Mononuclear cell (primary cell): ENCODE data around the gene GSTA5. TPM values are rescaled to one million over a fixed set of nuclear protein-coding genes. Genes with fewer than 3 reads are reported as not detected.
"Not testable (repeated sequence)": the region's sequence is repeated elsewhere in the genome, so short reads cannot be mapped to it uniquely, and the experiment has no call there.

ENCODE experiments used
- H3K27me3 ChIP-seq: 2 replicates; pipeline ENCODE4 v1.6.0; 2011; ENCODE audit warnings: low read length, control low read depth; ENCODE audit not compliant: insufficient read depth
- H3K4me1 ChIP-seq: 2 replicates; pipeline ENCODE4 v1.5.1; 2011; ENCODE audit warnings: mild to moderate bottlenecking, low read length, control low read depth; ENCODE audit not compliant: insufficient read depth
- H3K4me3 ChIP-seq: 2 replicates; pipeline ENCODE4 v1.5.1; 2011; ENCODE audit warnings: mild to moderate bottlenecking, low read length, moderate library complexity
- H3K9me3 ChIP-seq: 2 replicates; pipeline ENCODE4 v1.5.1; 2011; ENCODE audit warnings: low read depth, mild to moderate bottlenecking, control low read depth, low read length
- total RNA-seq: library from RNA; depleted of rRNA; stranded (reverse); fragments of >200 nt; gene quantifications from one replicate; pipeline ENCODE4 v1.2.3, GENCODE V29; 2012

GSTA5 gene
- total RNA-seq, 1 donor: not detected

DNA sequence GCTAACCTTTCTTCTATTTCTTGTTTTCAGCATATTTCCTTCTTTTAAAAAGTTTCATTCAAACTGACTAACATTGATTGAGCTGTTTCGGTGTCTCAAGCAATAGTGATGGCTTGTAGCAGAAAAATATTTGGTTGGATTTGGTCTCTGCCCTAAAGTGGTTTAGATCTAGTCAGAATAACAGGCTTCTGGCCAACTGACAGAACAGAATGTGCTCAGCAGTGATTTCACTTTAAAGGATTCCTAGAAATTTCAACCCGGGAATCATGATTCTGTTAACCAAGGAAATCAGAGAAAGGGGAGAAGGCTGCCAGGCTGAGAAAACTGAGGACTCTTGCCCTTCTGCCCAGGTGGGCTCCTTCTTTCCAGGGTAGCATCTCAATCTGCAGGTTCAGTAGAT, 20.4 kb downstream of the GSTA5 start:
- no peaks in the 10 kb centered on the region for H3K9me3 ChIP-seq
- H3K4me3 ChIP-seq: no peak overlapping the region
- no peaks in the 10 kb centered on the region for H3K4me1 ChIP-seq
- no peaks in the 10 kb centered on the region for H3K27me3 ChIP-seq

DNA sequence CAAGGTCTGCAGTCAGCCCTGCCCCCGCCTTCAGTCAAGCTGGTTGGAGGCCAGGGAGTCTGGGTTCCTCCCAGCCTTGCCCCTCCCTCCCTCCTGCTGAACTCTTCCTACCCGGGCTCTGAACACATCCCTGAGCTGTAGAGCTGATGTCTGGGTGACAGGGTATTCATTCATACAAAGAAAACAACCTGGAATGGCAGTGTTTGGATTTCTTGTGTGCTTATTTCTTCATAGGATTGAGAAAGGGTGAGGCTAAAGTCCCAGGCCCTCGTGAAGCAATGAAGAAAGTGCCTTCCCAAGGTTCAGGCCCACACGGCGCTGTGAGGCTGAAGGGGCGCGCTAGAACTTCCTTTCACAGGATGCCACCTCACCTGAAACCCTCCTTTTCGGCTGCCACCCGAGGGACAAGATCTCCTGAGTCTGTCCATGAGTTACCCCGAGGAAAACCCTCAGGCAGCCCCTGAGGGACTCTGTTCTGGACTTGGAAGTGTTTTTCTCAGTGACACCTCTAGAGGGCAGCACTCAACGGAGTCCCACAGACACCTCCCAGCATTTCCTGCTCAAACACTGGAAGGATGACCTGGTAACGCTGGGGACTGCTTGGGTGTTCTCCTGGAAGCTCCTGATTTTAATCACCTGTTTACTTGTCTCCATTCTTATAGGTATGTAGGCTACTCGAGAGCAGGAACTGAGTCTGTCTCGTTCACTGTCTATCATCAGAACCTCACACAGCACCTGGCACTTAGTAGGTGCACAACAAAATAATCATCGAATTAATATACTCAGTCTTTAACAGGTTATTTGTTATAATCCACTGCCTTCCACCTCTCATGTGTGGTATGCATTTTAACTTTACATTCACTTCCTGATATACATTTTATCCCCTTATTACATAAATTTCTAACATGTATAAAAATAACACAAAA, 25.2 kb downstream of the GSTA5 start:
- no peak overlapping the region for H3K4me3 ChIP-seq
- no peaks in the 10 kb centered on the region for H3K27me3 ChIP-seq
- H3K4me1 ChIP-seq: no peaks in the 10 kb centered on the region
- H3K9me3 ChIP-seq: no peaks in the 10 kb centered on the region

DNA sequence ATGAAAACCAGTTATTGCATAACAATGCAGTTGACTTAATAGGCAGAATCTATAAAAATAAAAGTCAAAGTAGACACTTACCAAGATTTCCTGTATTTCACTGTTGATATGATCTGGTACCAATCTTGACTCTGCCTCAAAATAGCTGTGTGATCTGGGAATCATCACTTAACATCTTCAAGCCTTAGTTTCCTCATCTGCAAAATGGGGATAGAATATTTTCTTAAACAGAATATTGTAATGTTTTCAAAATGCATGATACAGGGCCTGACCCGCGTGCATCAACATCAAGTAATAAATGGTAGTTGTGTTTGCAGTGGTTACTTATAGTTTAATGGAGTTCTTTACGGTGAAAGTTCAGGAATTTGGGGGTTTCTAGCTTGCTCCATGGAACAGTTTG, 26.1 kb downstream of the GSTA5 start:
- not testable (repeated sequence) for H3K4me3 ChIP-seq, H3K9me3 ChIP-seq, H3K27me3 ChIP-seq, H3K4me1 ChIP-seq

DNA sequence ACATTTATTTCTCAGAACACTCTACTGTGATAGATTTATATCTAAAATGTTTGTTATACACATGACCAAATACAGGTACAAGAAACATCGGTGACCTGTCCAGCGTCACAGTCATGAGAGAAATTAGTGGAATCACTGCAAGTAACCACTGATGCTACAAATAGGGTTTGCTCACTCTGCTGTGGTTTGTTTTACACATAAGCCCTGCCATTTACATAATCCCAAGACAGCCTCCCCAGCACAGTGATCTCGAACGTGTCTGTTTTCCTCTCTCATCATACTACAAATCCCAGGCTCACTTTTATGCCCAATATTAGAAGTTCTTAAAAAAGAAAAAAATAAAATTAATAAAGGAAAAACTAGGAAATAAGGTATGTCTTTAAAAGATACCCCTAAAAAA, 30.8 kb downstream of the GSTA5 start:
- not testable (repeated sequence) for H3K27me3 ChIP-seq, H3K4me3 ChIP-seq, H3K4me1 ChIP-seq, H3K9me3 ChIP-seq

DNA sequence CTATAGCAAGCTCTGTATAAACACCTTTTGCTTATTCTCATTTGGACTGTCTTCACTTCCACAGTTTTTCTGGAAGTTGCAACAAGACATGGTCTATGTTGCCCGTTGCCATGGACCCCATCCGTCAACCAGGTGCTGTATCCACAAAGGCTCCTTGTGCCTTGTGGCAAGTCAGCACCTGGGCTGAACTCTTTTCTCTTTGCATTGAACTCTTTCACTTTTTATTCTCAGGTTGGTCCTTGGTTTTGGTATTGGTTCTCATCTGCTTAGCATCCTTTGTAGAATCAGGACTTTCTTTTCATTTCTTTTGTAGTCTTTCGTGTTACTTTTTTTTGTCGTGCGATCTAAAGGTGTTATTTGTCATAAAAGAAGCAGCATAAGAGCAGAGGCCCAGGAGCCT, 32.0 kb downstream of the GSTA5 start:
- no peaks in the 10 kb centered on the region for H3K27me3 ChIP-seq
- no peak overlapping the region for H3K4me3 ChIP-seq
- no peaks in the 10 kb centered on the region for H3K4me1 ChIP-seq
- H3K9me3 ChIP-seq: no peaks in the 10 kb centered on the region

DNA sequence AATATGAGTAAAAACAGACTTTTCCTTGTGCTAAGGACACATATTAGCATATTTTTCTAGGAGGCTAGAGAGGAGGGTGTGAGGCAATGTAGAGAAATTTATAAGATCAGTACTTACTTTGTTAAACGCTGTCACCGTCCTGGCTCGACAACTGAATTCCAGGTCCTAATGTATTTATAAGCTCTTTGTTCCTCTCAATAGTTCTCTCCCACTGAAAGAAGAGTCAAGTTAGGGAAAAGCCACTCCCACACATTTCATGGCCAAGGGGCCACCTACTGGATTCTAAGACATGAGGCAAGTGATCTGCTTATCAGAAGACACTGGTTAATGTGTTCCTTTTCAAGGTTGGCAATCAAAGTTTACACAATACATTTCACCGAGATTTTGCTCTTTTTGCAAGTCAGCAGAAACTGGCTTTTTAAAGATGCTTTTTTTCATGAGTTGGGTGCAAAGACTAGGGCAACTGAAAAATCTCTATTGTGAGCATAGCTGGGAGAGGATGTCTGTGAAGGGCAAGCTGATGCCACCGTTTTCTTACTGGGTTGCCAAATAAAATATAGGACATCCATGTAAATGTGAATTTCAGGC, 36.9 kb downstream of the GSTA5 start, which contains the start of gene GSTA1:
GSTA1 (minus strand) TSS at position 149 of the 588 bp plus-strand sequence. CDS start 4,549 bp downstream, outside the sequence.
- not testable (repeated sequence) for H3K9me3 ChIP-seq, H3K27me3 ChIP-seq, H3K4me3 ChIP-seq, H3K4me1 ChIP-seq

DNA sequence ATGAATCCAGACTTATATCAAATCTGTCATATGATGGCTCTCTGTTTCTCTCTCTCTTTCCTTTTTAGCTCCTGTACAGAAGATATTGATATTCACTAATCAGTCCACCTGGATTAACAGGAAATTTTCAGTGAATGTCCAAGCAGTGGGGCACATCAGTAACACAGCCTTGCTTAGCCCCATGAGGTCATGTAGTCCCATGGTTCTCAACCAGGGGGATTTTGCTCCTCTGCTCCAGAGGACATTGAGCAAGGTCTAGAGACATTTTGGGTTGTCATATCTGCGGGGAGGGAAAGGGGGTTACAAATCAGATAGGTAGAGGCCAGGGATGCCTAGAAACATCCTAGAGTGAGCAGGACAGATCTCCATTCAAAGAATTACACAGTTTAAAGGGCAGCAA, 37.8 kb downstream of the GSTA5 start:
- Histone ChIP-seq H3K9me3 (no peaks in the 10 kb centered on the region), H3K4me3 (no peak overlapping the region), H3K4me1 (no peaks in the 10 kb centered on the region), H3K27me3 (peaks cover 5% of the 10 kb centered on the region)

DNA sequence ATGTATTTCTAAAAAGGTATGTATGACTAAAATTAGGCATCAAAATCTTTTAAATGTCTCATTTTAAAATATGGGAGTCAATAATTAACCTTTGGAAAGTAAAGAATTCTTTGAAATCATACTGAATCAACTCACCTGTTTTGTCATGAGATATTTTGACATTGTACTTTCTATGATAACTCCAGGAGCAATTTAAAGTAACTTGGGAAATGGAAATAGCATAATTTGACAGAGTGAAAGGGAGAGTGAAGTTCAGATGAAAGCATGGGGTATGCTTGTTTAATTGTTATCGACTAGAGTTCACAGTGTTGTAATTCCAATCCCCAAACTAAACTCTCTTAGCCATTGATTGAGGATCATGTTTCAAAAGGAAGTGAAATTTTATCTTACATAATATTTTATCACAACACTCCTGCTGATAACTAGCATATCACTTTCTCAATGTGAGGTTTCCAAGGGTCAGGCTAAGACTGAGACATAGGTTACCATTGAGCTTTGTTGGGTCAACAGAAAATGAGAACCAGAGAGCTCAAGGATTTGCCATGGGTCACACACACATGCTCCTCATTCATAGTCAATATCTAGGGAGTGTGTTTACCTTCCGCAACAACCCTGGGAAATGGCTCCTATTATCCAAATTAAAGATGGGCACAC, 39.3 kb downstream of the GSTA5 start:
- no peak overlapping the region for H3K4me3 ChIP-seq
- H3K9me3 ChIP-seq: no peaks in the 10 kb centered on the region
- H3K4me1 ChIP-seq: no peaks in the 10 kb centered on the region
- H3K27me3 ChIP-seq: peaks cover 5% of the 10 kb centered on the region

DNA sequence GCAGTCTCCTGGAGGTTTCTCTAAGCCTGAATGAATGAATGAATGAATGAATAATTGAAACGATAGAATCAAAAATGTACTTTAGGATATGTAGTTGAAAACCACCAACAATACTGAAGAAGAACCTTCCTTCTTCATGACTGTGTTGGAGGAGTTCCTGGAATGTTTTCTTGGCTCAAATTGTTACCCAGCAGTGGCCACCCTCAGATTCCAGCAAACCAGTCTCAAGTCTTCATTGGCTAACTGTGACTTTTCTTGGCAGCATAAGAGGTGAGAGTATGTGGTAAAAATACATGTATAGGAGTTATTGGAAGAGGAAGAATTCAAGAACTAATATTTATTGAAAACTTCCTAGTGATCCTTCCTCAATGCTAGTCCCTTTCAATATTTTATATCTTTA, 41.3 kb downstream of the GSTA5 start:
- H3K4me3 ChIP-seq, H3K4me1 ChIP-seq, H3K27me3 ChIP-seq, H3K9me3 ChIP-seq: not testable (repeated sequence)

DNA sequence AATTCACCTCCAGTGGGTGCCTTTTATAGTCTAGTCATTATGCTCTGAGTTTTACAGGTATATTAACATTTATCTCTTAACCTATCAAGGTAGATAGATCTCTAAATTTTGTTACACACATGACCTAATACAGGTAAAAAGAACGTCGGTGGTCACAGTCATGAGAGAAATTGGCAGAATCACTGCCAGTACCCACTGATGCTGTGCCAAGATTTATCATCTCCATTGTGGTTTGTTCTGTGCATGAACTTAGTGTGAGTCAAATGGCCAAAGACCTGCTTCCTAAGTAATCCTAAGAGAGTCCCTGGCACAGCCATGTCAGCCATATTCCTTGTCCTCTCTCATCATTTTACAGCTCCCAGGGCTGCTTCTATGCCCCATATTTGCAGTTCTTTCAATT, 46.2 kb downstream of the GSTA5 start:
- H3K4me1 ChIP-seq, H3K4me3 ChIP-seq, H3K27me3 ChIP-seq, H3K9me3 ChIP-seq: not testable (repeated sequence)

DNA sequence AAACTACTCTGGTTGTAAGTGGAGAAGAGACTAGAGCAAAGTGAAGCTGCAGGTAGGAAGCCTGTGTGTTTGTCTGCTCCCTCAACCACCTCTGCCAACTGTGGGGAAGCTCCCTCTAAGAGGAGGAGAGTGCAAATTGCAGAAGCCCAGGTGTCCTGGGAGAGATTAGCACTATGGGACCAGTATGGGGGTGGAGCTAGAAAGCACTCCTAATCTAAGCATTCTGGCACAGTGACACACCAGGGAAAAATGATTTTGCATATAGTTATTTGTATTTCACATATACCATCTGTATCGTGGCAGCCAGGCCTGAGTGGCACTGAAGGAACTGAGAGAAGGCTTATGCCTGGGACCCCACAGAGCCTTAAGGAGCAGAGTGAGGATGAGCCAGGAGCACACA, 49.8 kb downstream of the GSTA5 start:
- Histone ChIP-seq H3K4me3 (no peak overlapping the region), H3K9me3 (no peaks in the 10 kb centered on the region), H3K27me3 (no peaks in the 10 kb centered on the region), H3K4me1 (no peaks in the 10 kb centered on the region)

DNA sequence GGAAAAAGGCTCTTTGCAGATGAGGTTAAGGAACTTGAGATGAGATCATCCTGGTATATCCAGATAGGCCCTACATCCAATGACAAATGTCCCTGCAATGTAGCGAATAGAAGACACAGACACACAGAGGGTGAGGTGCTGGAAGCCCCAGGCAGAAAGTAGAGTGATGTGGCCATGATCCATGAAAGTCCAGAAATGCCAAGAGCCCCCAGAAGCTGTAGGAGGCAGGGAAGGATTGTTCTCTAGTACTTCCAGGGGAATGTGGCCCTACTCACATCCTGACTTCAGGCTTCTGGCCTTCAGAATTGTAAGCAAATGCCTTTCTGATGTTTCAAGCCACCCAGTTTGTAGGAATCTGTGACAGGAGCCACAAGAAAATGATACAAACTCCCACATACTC, 51.0 kb downstream of the GSTA5 start:
- H3K4me1 ChIP-seq, H3K27me3 ChIP-seq, H3K4me3 ChIP-seq, H3K9me3 ChIP-seq: not testable (repeated sequence)

DNA sequence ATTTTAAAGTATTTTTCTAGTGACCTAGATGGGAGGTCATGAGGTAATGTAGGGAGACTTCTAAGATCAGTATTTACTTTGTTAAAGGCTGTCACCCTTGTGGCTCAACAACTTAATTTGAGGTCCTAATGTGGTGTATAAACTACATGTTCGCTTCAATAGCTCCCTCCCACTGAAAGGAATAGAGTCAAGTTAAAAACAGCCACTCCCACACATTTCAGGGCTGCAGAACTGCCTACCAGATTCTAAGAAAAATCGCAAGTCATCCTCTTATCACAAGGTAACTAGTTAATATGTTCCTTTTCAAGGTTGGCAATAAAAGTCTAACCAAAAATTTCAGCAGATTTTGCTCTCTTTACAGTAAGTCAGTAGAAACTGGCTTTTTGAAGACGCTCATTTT, 52.1 kb downstream of the GSTA5 start:
- Histone ChIP-seq H3K4me1 (no peaks in the 10 kb centered on the region), H3K9me3 (no peaks in the 10 kb centered on the region), H3K4me3 (no peak overlapping the region), H3K27me3 (no peaks in the 10 kb centered on the region)

DNA sequence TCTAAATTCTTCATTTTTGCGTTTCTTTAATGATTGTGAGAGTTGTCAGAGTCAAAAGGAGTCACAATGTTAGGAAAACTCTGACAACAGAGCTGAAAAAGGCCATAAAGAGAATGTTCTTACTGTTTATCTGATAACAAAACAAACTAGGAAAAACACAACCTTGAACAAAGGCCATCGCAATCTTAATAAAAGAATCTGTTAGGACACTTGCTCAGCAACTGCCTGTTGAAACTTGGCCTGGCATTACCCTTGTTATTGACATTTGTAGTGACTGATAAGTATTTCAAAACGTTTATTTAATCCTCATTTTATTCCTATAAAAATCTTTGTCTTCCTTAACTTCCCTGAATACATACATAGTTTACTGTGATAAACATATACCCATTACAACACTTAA, 52.7 kb downstream of the GSTA5 start:
- H3K9me3 ChIP-seq: no peaks in the 10 kb centered on the region
- no peaks in the 10 kb centered on the region for H3K27me3 ChIP-seq
- no peak overlapping the region for H3K4me3 ChIP-seq
- no peaks in the 10 kb centered on the region for H3K4me1 ChIP-seq

DNA sequence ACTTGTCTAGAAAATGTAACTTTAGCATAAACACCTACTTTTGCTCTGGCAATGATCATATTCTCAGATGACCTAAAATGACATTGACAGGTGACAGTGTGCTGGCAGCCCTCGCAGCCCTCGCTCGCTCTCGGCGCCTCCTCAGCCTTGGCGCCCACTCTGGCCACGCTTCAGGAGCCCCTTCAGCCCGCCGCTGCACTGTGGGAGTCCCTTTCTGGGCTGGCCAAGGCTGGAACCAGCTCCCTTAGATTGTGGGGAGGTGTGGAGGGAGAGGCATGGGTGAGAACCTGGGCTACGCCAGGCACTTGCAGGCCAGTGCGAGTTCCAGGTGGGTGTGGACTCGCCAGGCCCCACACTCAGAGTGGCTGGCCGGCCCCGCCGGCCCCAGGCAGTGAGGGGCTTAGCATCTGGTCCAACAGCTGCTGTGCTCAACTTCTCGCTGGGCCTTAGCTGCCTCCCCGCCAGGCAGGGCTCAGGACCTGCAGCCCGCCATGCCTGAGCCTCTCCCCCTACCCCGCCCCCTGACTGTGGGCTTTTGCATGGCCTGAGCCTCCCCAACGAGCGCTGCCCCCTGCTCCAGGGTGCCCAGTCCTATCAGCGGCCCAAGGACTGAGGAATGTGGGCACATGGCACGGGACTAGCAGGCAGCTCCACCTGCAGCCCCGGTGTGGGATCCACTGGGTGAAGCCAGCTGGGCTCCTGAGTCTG, 54.2 kb downstream of the GSTA5 start:
- H3K4me1 ChIP-seq: no peaks in the 10 kb centered on the region
- H3K9me3 ChIP-seq: no peaks in the 10 kb centered on the region
- H3K4me3 ChIP-seq: no peak overlapping the region
- H3K27me3 ChIP-seq: no peaks in the 10 kb centered on the region
